Measurements from ENCODE around the gene FMN1. TPM values are rescaled to one million over a fixed set of nuclear protein-coding genes. Genes with fewer than 3 reads are reported as not detected.

Gene FMN1
- total and polyA plus RNA-seq, 10 of the 15 experiments (the other 5 are each of a cell fraction or from before 2014, with no cell fraction given), result 0.05 to 0.16 (median 0.08) TPM; not detected in 4

- ChIA-PET SMC1A (ENCODE audit: uncharacterized antibody, unreplicated experiment) (interaction anchor here (1.0 kb wide), 1 partner anchor 14 kb away, joined by 5 read pairs; no protein-coding TSS in a partner anchor), RAD21 (ENCODE audit: unreplicated experiment) (no interaction called here), CTCF (interaction anchor here (1.3 kb wide), 1 partner anchor 105 kb away, joined by 5 read pairs; no protein-coding TSS in a partner anchor), POLR2A (no interaction called here)
- H3K9ac ChIP-seq (ENCODE audit: control insufficient read depth, insufficient read depth, low read length), result no peak overlapping the region
- H3K36me3 ChIP-seq (ENCODE audit: control insufficient read depth in 2 of 2, insufficient read depth in 2 of 2, low read length in 1 of 2), result no peaks in the 10 kb centered on the region
- intact Hi-C loops (cut with micrococcal nuclease; ENCODE audit: unreplicated experiment) (no loop called here), in situ Hi-C loops (cut with MboI) (no loop called here)
- H3K4me1 ChIP-seq (ENCODE audit: control insufficient read depth, insufficient read depth, low read length), result no peaks in the 10 kb centered on the region
- 46% methylated on average over 4 of the region's 4 CpGs for WGBS (ENCODE audit: insufficient coverage, insufficient replicate concordance, low lambda C conversion rate, missing lambda C conversion rate)
- FAIRE-seq, result no peak
- no peak overlapping the region for H3K4me3 ChIP-seq
- no TSS peak for BruUV-seq (replicated peaks)
- no peak for ATAC-seq
- H3K79me2 ChIP-seq (ENCODE audit: control insufficient read depth, insufficient read depth, low read length), result no peaks in the 10 kb centered on the region
- H2AFZ ChIP-seq (ENCODE audit: control insufficient read depth, low read depth, low read length), result no peak overlapping the region
- H3K4me2 ChIP-seq (ENCODE audit: control insufficient read depth, insufficient read depth), result no peak overlapping the region
- H3K27me3 ChIP-seq (replicated peaks in 1 of 2; ENCODE audit: control insufficient read depth in 2 of 2, insufficient read depth in 2 of 2, low read length in 1 of 2), result no peaks in the 10 kb centered on the region; a peak in 1 of 4 replicates
- H3K9me3 ChIP-seq (replicated peaks; ENCODE audit: control insufficient read depth, insufficient read depth, low read length), result no peaks in the 10 kb centered on the region
- no peaks in the 10 kb centered on the region for H4K20me1 ChIP-seq (ENCODE audit: control insufficient read depth, insufficient read depth)
- DNase-seq (ENCODE audit: low read depth, low spot score), result no peak
- TF ChIP-seq EGR1 (IDR thresholded peaks at IDR 0.05; ENCODE audit: borderline replicate concordance in 1 of 2, low read depth in 2 of 2, low read length in 2 of 2) (no peak), E2F4 (IDR thresholded peaks at IDR 0.05; ENCODE audit: low read depth, low read length) (no peak), GABPA (IDR thresholded peaks at IDR 0.05; ENCODE audit: low read depth) (no peak), JUNB (IDR thresholded peaks at IDR 0.05) (no peak), MLLT1 (IDR thresholded peaks at IDR 0.05) (no peak), ASH2L (IDR thresholded peaks at IDR 0.05; ENCODE audit: borderline replicate concordance, low read depth) (no peak), RFX5 (IDR thresholded peaks at IDR 0.05; ENCODE audit: low read depth, low read length) (no peak), RELB (IDR thresholded peaks at IDR 0.05; ENCODE audit: low read depth) (no peak), CUX1 (IDR thresholded peaks at IDR 0.05; ENCODE audit: insufficient replicate concordance, low read depth, low read length) (no peak), SMAD5 (IDR thresholded peaks at IDR 0.05; ENCODE audit: low read depth) (no peak), BMI1 (IDR thresholded peaks at IDR 0.05; ENCODE audit: borderline replicate concordance) (no peak), ZNF274 (IDR thresholded peaks at IDR 0.05; ENCODE audit: insufficient read depth, insufficient read length) (no peak), CHD4 (IDR thresholded peaks at IDR 0.05) (no peak), HDGF (IDR thresholded peaks at IDR 0.05) (no peak), SUPT20H (IDR thresholded peaks at IDR 0.05; ENCODE audit: borderline replicate concordance, control insufficient read depth, low read depth, low read length) (no peak)
- no peak overlapping the region for H3K27ac ChIP-seq (ENCODE audit: control insufficient read depth, insufficient read depth)
Observed at GRCh38 chr15:33028495-33028894, 166.0 kb downstream of the FMN1 start.

All from GM12878 (cell line).